ENCODE measurements around the gene MRPL2.

DNA sequence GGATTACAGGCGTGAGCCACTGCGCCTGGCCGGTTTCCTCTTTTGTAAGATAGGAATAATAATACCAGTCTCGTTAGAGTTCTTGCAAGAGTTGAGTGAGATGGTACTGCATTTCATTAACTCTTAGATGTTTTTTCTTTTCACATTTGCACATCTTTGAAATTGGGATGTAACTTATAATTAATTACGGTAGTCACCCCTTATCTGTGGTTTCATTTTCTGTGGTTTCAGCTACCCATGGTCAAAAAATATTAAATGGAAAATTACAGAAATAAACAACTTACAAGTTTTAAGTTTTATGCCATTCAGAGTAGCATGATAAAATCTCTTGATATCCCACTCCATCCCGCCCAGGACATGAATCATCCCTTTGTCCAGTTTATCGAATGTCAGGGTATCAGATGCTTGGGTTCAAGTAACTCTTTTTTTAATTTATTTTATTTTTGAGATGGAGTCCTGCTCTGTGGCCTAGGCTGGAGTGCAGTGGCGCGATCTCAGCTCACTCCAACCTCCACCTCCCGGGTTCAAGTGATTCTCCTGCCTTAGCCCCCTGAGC, 32.3 kb upstream of the MRPL2 start:
- TF ChIP-seq POLR2A (IDR thresholded peaks at IDR 0.05; ENCODE audit: low read depth, low read length) (no peak), TAF1 (IDR thresholded peaks at IDR 0.05; ENCODE audit: borderline replicate concordance, low read depth, low read length) (no peak)

All from GM12892 (cell line).